Endothelial cell of umbilical vein (primary cell): ENCODE results near the gene SYNE1. TPM values are rescaled to one million over a fixed set of nuclear protein-coding genes. Genes with fewer than 3 reads are reported as not detected.

ENCODE experiments used
- BruUV-seq: library from RNA; stranded (reverse); fragments of 400-500 nt; replicated peaks from 2 replicates; lab custom pipeline; 2021; lab: Mats Ljungman, UMichigan
- CTCF ChIA-PET: fragments of 300-600, 350-600 bp; sonication (Branson Sonifier 250); formaldehyde crosslinking; loops from one replicate; lab custom pipeline; 2021; ENCODE audit warnings: antibody characterized with exemption, inconsistent platforms; lab: Charles Lee
- POLR2A ChIA-PET: fragments of 300-600, 350-600 bp; sonication (Branson Sonifier 250); formaldehyde crosslinking; loops from one replicate; lab custom pipeline; 2021; ENCODE audit warnings: antibody characterized with exemption, inconsistent platforms; lab: Charles Lee
- DNase-seq: peaks from one replicate; pipeline ENCODE4 v3.0.0-alpha.2; 2011; ENCODE audit warnings: low read depth, low spot score
- FAIRE-seq: peaks from 2 replicates; lab custom pipeline; 2011; peaks lifted over from hg19 to GRCh38; lab: Jason Lieb, UNC
- H2AFZ ChIP-seq: 2 replicates; pipeline ENCODE4 v1.6.0; 2012; ENCODE audit warnings: low read depth, low read length, control low read depth, inconsistent platforms
- H3K27ac ChIP-seq: 2 replicates; pipeline ENCODE4 v1.5.1; 2011; ENCODE audit warnings: low read depth, mild to moderate bottlenecking, control low read depth, low read length, moderate library complexity; ENCODE audit not compliant: insufficient read depth
- H3K27me3 ChIP-seq, 2 experiments: 2 replicates each; pipeline versions ENCODE4 v1.6.0 to v1.6.1; 2011; ENCODE audit warnings: low read length in 2 of 2, mixed read lengths in 1 of 2; ENCODE audit not compliant: control insufficient read depth in 2 of 2, insufficient read depth in 2 of 2
- H3K36me3 ChIP-seq, 2 experiments: 2 replicates in 1 of 2; 3 replicates in 1 of 2; pipeline ENCODE4 v1.5.1; 2011; ENCODE audit warnings: low read length in 2 of 2, mild to moderate bottlenecking in 1 of 2, moderate library complexity in 1 of 2; ENCODE audit not compliant: control insufficient read depth in 2 of 2, insufficient read depth in 2 of 2; ENCODE audit errors: extremely low read depth in 1 of 2
- H3K4me1 ChIP-seq: 3 replicates; pipeline ENCODE4 v1.5.1; 2011; ENCODE audit warnings: mild to moderate bottlenecking, low read length; ENCODE audit not compliant: control insufficient read depth, insufficient read depth; ENCODE audit errors: extremely low read depth
- H3K4me2 ChIP-seq: 2 replicates; pipeline ENCODE4 v1.6.1; 2011; ENCODE audit warnings: low read length, control low read depth, mixed read lengths; ENCODE audit not compliant: insufficient read depth
- H3K4me3 ChIP-seq, 3 experiments: fragments of 200-600 bp in 1 of 3; sonication (generic), shearing (Covaris generic) in 1 of 3; replicated peaks in 1 of 3; 2 replicates each; pipeline ENCODE4 v1.5.1; 2011 to 2016; ENCODE audit warnings: control low read depth in 3 of 3, low read length in 3 of 3, mild to moderate bottlenecking in 2 of 3, inconsistent platforms in 1 of 3, low read depth in 1 of 3, moderate library complexity in 1 of 3; ENCODE audit not compliant: insufficient read depth in 1 of 3
- H3K79me2 ChIP-seq: 2 replicates; pipeline ENCODE4 v1.6.0; 2012; ENCODE audit warnings: low read length, inconsistent platforms; ENCODE audit not compliant: control insufficient read depth, insufficient read depth
- H3K9ac ChIP-seq: replicated peaks from 2 replicates; pipeline ENCODE3; 2011; ENCODE audit warnings: low read length, control low read depth; ENCODE audit not compliant: insufficient read depth; ENCODE audit errors: extremely low read depth
- H3K9me1 ChIP-seq: replicated peaks from 3 replicates; pipeline ENCODE4 v1.6.0; 2011; ENCODE audit warnings: mild to moderate bottlenecking, low read length; ENCODE audit not compliant: control insufficient read depth, insufficient read depth; ENCODE audit errors: extremely low read depth
- H3K9me3 ChIP-seq: replicated peaks from 2 replicates; pipeline ENCODE4 v1.5.1; 2012; ENCODE audit warnings: low read length, inconsistent platforms; ENCODE audit not compliant: control insufficient read depth, insufficient read depth
- H4K20me1 ChIP-seq: replicated peaks from 2 replicates; pipeline ENCODE3; 2011; ENCODE audit warnings: mild to moderate bottlenecking, low read length; ENCODE audit not compliant: control insufficient read depth, insufficient read depth; ENCODE audit errors: extremely low read depth
- EZH2 ChIP-seq: IDR thresholded peaks from 2 replicates; pipeline ENCODE4 v1.6.1; 2012; ENCODE audit warnings: borderline replicate concordance, low read depth, mild to moderate bottlenecking, moderate library complexity, low read length, inconsistent platforms; ENCODE audit not compliant: severe bottlenecking
- FOS ChIP-seq: IDR thresholded peaks from 2 replicates; pipeline ENCODE4 v1.6.1; 2011; ENCODE audit warnings: mild to moderate bottlenecking, low read length, moderate library complexity, borderline replicate concordance; ENCODE audit not compliant: insufficient read depth
- GATA2 ChIP-seq: IDR thresholded peaks from 2 replicates; pipeline ENCODE4 v1.7.0; 2011; ENCODE audit warnings: low read depth, mild to moderate bottlenecking, moderate library complexity, mixed read lengths, low read length; ENCODE audit not compliant: insufficient read length, insufficient read depth
- JUN ChIP-seq: IDR thresholded peaks from 2 replicates; pipeline ENCODE4 v1.6.1; 2011; ENCODE audit warnings: borderline replicate concordance, low read depth; ENCODE audit not compliant: insufficient read length, insufficient read depth
- MYC ChIP-seq: IDR thresholded peaks from one replicate; pipeline ENCODE4 v1.6.1; 2011; ENCODE audit warnings: mild to moderate bottlenecking, low read depth, low read length
- POLR2A ChIP-seq: IDR thresholded peaks from 2 replicates; pipeline ENCODE4 v1.6.1; 2012; ENCODE audit warnings: low read depth, mild to moderate bottlenecking, control low read depth, low read length
- POLR2AphosphoS5 ChIP-seq: IDR thresholded peaks from 2 replicates; pipeline ENCODE4 v1.6.1; 2012; ENCODE audit warnings: low read depth, mild to moderate bottlenecking, control low read depth, low read length, moderate library complexity; ENCODE audit not compliant: insufficient read depth
- dilution Hi-C: fragments of 300-500 bp; cut with MboI; formaldehyde crosslinking; loops from one replicate; pipeline ENCODE4 v1.15.0; 2019; ENCODE audit warnings: low sequenced_read_pairs; ENCODE audit not compliant: extremely low pct_ligation_motif_present
- intact Hi-C: fragments of 100-400 bp; cut with micrococcal nuclease; formaldehyde crosslinking; loops from one replicate; pipeline ENCODE4 v1.10.0; 2022
- polyA plus RNA-seq, 4 experiments: library from polyadenylated mRNA; depleted of rRNA in 3 of 4; stranded (reverse) in 3 of 4; unstranded in 1 of 4; fragments of >200 nt; gene quantifications; 2 replicates each; pipeline versions ENCODE4 v1.2.1 to v1.2.3, GENCODE V29; 2011 to 2012; ENCODE audit warnings: missing spikeins in 1 of 4
- total RNA-seq: library from RNA; stranded (reverse); gene quantifications from 2 replicates; pipeline ENCODE4 v1.2.3, GENCODE V29; 2021
- TF ChIP-seq, protein P1 (sequence below), 2 donors: IDR thresholded peaks; 1 replicate in 1 of 2; 2 replicates in 1 of 2; pipeline ENCODE4 v1.5.1; 2011; ENCODE audit warnings: low read length in 2 of 2, mild to moderate bottlenecking in 2 of 2, moderate library complexity in 2 of 2, control low read depth in 1 of 2, inconsistent platforms in 1 of 2, low read depth in 1 of 2; ENCODE audit not compliant: insufficient read depth in 1 of 2; ENCODE audit errors: extremely low read depth in 1 of 2
- TF ChIP-seq, protein P2 (sequence below): IDR thresholded peaks from 2 replicates; pipeline ENCODE4 v1.6.1; 2011; ENCODE audit not compliant: insufficient read depth, insufficient read length

SYNE1 gene
- total and polyA plus RNA-seq, 2 donors (not counting 3 experiments of a cell fraction or from before 2014, with no cell fraction given), result 26.5 to 52.3 TPM

DNA sequence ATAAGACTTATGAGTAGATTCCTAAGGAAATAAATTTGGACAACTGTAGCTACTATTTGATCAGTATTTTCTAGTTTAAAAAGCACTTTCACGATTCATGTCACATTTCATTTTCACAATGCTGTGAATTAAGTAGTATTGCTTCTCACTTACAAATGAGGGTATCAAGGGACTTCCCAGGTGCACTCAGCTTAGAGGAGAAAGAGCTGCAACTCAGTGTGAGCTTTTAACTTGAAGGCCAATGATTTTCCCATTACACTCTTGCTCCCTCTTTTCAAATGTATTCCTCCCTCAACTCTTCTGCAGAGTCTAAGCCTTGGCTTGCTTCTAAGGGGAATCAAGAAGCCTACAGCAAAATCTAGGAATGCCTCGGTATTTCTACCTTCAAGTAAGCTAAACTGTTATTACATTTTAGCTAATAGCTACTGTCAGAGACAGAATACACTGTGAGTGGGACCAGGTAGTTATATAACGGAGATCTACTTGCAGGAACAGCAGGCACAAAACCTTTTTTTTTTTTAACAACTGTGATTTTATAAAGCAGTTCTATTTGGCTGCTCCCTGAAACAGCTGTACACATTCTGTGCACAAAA, 339.0 kb downstream of the SYNE1 start:
- H3K4me3 ChIP-seq, result no peak overlapping the region
- no peak overlapping the region for H2AFZ ChIP-seq
- ChIA-PET POLR2A (no interaction called here), CTCF (interaction anchor here (0.8 to 2.8 kb wide), 4 partner anchors 31 to 345 kb away, joined by 3 to 24 read pairs (median 4); no protein-coding TSS in a partner anchor)
- H3K4me1 ChIP-seq, result peaks cover 13% of the 10 kb centered on the region
- intact Hi-C loops, result no loop called here
- FAIRE-seq (no peak), DNase-seq (no peak)
- peaks cover 0 to 5% of the 10 kb centered on the region in 2 experiments for H3K36me3 ChIP-seq
- BruUV-seq, result no TSS peak
- peaks cover 3% of the 10 kb centered on the region for H3K9me1 ChIP-seq
- no peaks in the 10 kb centered on the region for H3K79me2 ChIP-seq
- H3K9me3 ChIP-seq, result no peaks in the 10 kb centered on the region
- no peaks in the 10 kb centered on the region for H3K27me3 ChIP-seq
- H3K9ac ChIP-seq, result no peak overlapping the region
- H4K20me1 ChIP-seq, result no peaks in the 10 kb centered on the region
- dilution Hi-C loops, result no loop called here
- no peak overlapping the region for H3K27ac ChIP-seq
- no peak for TF ChIP-seq MYC
- TF ChIP-seq, protein P1, sequence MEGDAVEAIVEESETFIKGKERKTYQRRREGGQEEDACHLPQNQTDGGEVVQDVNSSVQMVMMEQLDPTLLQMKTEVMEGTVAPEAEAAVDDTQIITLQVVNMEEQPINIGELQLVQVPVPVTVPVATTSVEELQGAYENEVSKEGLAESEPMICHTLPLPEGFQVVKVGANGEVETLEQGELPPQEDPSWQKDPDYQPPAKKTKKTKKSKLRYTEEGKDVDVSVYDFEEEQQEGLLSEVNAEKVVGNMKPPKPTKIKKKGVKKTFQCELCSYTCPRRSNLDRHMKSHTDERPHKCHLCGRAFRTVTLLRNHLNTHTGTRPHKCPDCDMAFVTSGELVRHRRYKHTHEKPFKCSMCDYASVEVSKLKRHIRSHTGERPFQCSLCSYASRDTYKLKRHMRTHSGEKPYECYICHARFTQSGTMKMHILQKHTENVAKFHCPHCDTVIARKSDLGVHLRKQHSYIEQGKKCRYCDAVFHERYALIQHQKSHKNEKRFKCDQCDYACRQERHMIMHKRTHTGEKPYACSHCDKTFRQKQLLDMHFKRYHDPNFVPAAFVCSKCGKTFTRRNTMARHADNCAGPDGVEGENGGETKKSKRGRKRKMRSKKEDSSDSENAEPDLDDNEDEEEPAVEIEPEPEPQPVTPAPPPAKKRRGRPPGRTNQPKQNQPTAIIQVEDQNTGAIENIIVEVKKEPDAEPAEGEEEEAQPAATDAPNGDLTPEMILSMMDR (IDR thresholded peaks at IDR 0.05; ENCODE audit: extremely low read depth in 1 of 2, insufficient read depth in 1 of 2, low read depth in 1 of 2, low read length in 2 of 2), result no peak
- TF ChIP-seq POLR2A, result no peak
- TF ChIP-seq JUN, result no peak
- no peak for TF ChIP-seq FOS
- TF ChIP-seq, protein P2, sequence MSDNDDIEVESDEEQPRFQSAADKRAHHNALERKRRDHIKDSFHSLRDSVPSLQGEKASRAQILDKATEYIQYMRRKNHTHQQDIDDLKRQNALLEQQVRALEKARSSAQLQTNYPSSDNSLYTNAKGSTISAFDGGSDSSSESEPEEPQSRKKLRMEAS, result no peak
- no peak for TF ChIP-seq POLR2AphosphoS5
- TF ChIP-seq GATA2, result no peak
- TF ChIP-seq EZH2, result no peak
- no peak overlapping the region for H3K4me2 ChIP-seq
